GM12878 (cell line): ENCODE data around the gene ALG10B. TPM values are rescaled to one million over a fixed set of nuclear protein-coding genes. Genes with fewer than 3 reads are reported as not detected.

Experiments
- ATAC-seq: fragments of 200-7000 bp; cut with Tn5 transposase; 3 replicates; pipeline ENCODE4 v1.9.1; 2020; ENCODE audit warnings: mild to moderate bottlenecking, moderate library complexity
- BruUV-seq: library from RNA; stranded (reverse); fragments of 400-500 nt; replicated peaks from 2 replicates; lab custom pipeline; 2021; lab: Mats Ljungman, UMichigan
- CTCF ChIA-PET: fragments of 300-600 bp; sonication (Branson Sonifier 250); formaldehyde crosslinking; extraction: SDS; loops from one replicate; lab custom pipeline; 2021; ENCODE audit warnings: inconsistent platforms; lab: Yijun Ruan, JAX
- POLR2A ChIA-PET: fragments of 350-600 bp; formaldehyde crosslinking; extraction: SDS; loops from one replicate; lab custom pipeline; 2021; ENCODE audit warnings: inconsistent platforms; lab: Charles Lee
- RAD21 ChIA-PET: fragments of 300-600 bp; sonication (Branson Sonifier 250); formaldehyde crosslinking; loops from one replicate; lab custom pipeline; 2023; ENCODE audit warnings: antibody characterized with exemption; ENCODE audit not compliant: unreplicated experiment; lab: Charles Lee
- SMC1A ChIA-PET: fragments of 300-600 bp; sonication (Branson Sonifier 250); formaldehyde crosslinking; loops from one replicate; lab custom pipeline; 2023; ENCODE audit not compliant: unreplicated experiment, uncharacterized antibody; lab: Charles Lee
- DNase-seq: peaks from one replicate; pipeline ENCODE4 v3.0.0-alpha.2; 2011; ENCODE audit warnings: low read depth, low spot score
- FAIRE-seq: peaks from 3 replicates; lab custom pipeline; 2011; peaks lifted over from hg19 to GRCh38; lab: Jason Lieb, UNC
- H2AFZ ChIP-seq: 2 replicates; pipeline ENCODE4 v1.6.0; 2011; ENCODE audit warnings: low read depth, low read length, control low read depth; ENCODE audit not compliant: control insufficient read depth
- H3K27ac ChIP-seq: 2 replicates; pipeline ENCODE4 v1.5.1; 2011; ENCODE audit warnings: control low read depth; ENCODE audit not compliant: control insufficient read depth, insufficient read depth
- H3K27me3 ChIP-seq, 2 experiments: replicated peaks in 1 of 2; 2 replicates each; pipeline versions ENCODE4 v1.6.0 to v1.6.1; 2011; ENCODE audit warnings: low read length in 1 of 2; ENCODE audit not compliant: control insufficient read depth in 2 of 2, insufficient read depth in 2 of 2
- H3K36me3 ChIP-seq, 2 experiments: 2 replicates each; pipeline ENCODE4 v1.5.1; 2011; ENCODE audit warnings: low read length in 1 of 2; ENCODE audit not compliant: control insufficient read depth in 2 of 2, insufficient read depth in 2 of 2
- H3K4me1 ChIP-seq: 2 replicates; pipeline ENCODE4 v1.6.1; 2011; ENCODE audit warnings: mild to moderate bottlenecking, low read length, moderate library complexity, mixed read lengths; ENCODE audit not compliant: control insufficient read depth, insufficient read depth
- H3K4me2 ChIP-seq: 2 replicates; pipeline ENCODE4 v1.6.0; 2011; ENCODE audit warnings: control low read depth; ENCODE audit not compliant: control insufficient read depth, insufficient read depth
- H3K4me3 ChIP-seq: fragments of 200-600 bp; sonication (generic); 2 replicates; pipeline ENCODE4 v1.5.1; 2016
- H3K79me2 ChIP-seq: 2 replicates; pipeline ENCODE4 v1.6.0; 2011; ENCODE audit warnings: low read length; ENCODE audit not compliant: control insufficient read depth, insufficient read depth
- H3K9ac ChIP-seq: 2 replicates; pipeline ENCODE4 v1.8.0; 2011; ENCODE audit warnings: low read length, control low read depth, mixed read lengths; ENCODE audit not compliant: control insufficient read depth, insufficient read depth
- H3K9me3 ChIP-seq: replicated peaks from 3 replicates; pipeline ENCODE4 v1.5.1; 2011; ENCODE audit warnings: mild to moderate bottlenecking, low read length; ENCODE audit not compliant: control insufficient read depth, insufficient read depth
- H4K20me1 ChIP-seq: 2 replicates; pipeline ENCODE4 v1.6.0; 2011; ENCODE audit not compliant: control insufficient read depth, insufficient read depth
- BRCA1 ChIP-seq: IDR thresholded peaks from 2 replicates; pipeline ENCODE4 v1.6.1; 2011; ENCODE audit warnings: low read depth, low read length, improper control_type of control experiment
- CEBPB ChIP-seq, 2 experiments: fragments of 150-350 bp in 1 of 2; IDR thresholded peaks; 2 replicates each; pipeline ENCODE4 v1.6.1; 2012 to 2014; ENCODE audit warnings: low read depth in 2 of 2, low read length in 2 of 2, borderline replicate concordance in 1 of 2, inconsistent platforms in 1 of 2
- FOXM1 ChIP-seq: IDR thresholded peaks from 2 replicates; pipeline ENCODE4 v1.6.1; 2012; ENCODE audit warnings: low read depth, mild to moderate bottlenecking, inconsistent platforms, low read length, moderate library complexity
- GATAD2B ChIP-seq: fragments of 450-650 bp; conservative IDR thresholded peaks from 2 replicates; pipeline ENCODE4 v1.6.1; 2017; ENCODE audit warnings: low read depth, mild to moderate bottlenecking, moderate library complexity
- HDAC6 ChIP-seq: fragments of 200-600 bp; sonication (generic); IDR thresholded peaks from one replicate; pipeline ENCODE4 v1.8.0; 2017; ENCODE audit warnings: antibody characterized with exemption; ENCODE audit not compliant: unreplicated experiment
- HDGF ChIP-seq: fragments of 450-650 bp; IDR thresholded peaks from 2 replicates; pipeline ENCODE4 v1.6.1; 2016; ENCODE audit warnings: antibody characterized with exemption
- IKZF1 ChIP-seq: fragments of 450-650 bp; conservative IDR thresholded peaks from 2 replicates; pipeline ENCODE4 v1.6.1; 2017; ENCODE audit warnings: antibody characterized with exemption, mild to moderate bottlenecking
- KAT2A ChIP-seq: conservative IDR thresholded peaks from 2 replicates; pipeline ENCODE4 v1.6.1; 2011; ENCODE audit warnings: low read depth, low read length; ENCODE audit not compliant: control insufficient read depth
- MXI1 ChIP-seq: fragments of 150-350 bp; IDR thresholded peaks from 2 replicates; pipeline ENCODE4 v1.6.1; 2011; ENCODE audit warnings: low read depth, mild to moderate bottlenecking, inconsistent platforms, low read length, improper control_type of control experiment
- NFXL1 ChIP-seq: fragments of 450-650 bp; IDR thresholded peaks from 2 replicates; pipeline ENCODE4 v1.6.1; 2017; ENCODE audit warnings: antibody characterized with exemption, mild to moderate bottlenecking, borderline replicate concordance
- NFYA ChIP-seq: IDR thresholded peaks from 2 replicates; pipeline ENCODE4 v1.6.1; 2011; ENCODE audit warnings: low read depth, mild to moderate bottlenecking, low read length, improper control_type of control experiment, borderline replicate concordance
- POLR2AphosphoS5 ChIP-seq: IDR thresholded peaks from 2 replicates; pipeline ENCODE4 v1.6.1; 2011; ENCODE audit warnings: mild to moderate bottlenecking, low read length, inconsistent platforms
- POU2F2 ChIP-seq: IDR thresholded peaks from 3 replicates; pipeline ENCODE4 v1.6.1; 2011; ENCODE audit warnings: low read depth, mild to moderate bottlenecking, low read length, borderline replicate concordance
- SUPT20H ChIP-seq: IDR thresholded peaks from 2 replicates; pipeline ENCODE4 v1.6.1; 2011; ENCODE audit warnings: low read depth, mild to moderate bottlenecking, low read length, moderate library complexity, borderline replicate concordance; ENCODE audit not compliant: control insufficient read depth
- TAF1 ChIP-seq: IDR thresholded peaks from 2 replicates; pipeline ENCODE4 v1.6.1; 2011; ENCODE audit warnings: mild to moderate bottlenecking, low read depth, low read length, borderline replicate concordance
- ZNF24 ChIP-seq: fragments of 450-650 bp; IDR thresholded peaks from 2 replicates; pipeline ENCODE4 v1.6.1; 2017; ENCODE audit warnings: antibody characterized with exemption, mild to moderate bottlenecking
- WGBS: methylation state at CpG from one replicate; pipeline ENCODE4 v1.1.6; 2016; ENCODE audit warnings: low lambda C conversion rate; ENCODE audit not compliant: insufficient replicate concordance, insufficient coverage; ENCODE audit errors: missing lambda C conversion rate; 5-methylcytosine and 5-hydroxymethylcytosine counted together
- in situ Hi-C: fragments of 300-500 bp; cut with MboI; formaldehyde crosslinking; loops from 9 replicates; pipeline ENCODE4 v1.14.3; 2018; ENCODE audit warnings: mixed read lengths
- intact Hi-C: fragments of 100-400 bp; cut with micrococcal nuclease; formaldehyde crosslinking; loops from one replicate; pipeline ENCODE4 v1.14.2; 2022; ENCODE audit not compliant: unreplicated experiment
- polyA plus RNA-seq, 11 experiments: library from polyadenylated mRNA; depleted of rRNA in 4 of 11; unstranded in 6 of 11; stranded (reverse) in 5 of 11; fragments of >200 nt; fragmentation: Nextera tagmentation in 4 of 11; fragmentation: Illumina TruSeq in 1 of 11; extraction: Ambion mirVana in 4 of 11; extraction: Trizol in 1 of 11; gene quantifications; 1 replicate in 1 of 11; 2 replicates in 10 of 11; pipeline versions ENCODE4 v1.2.1 to v1.2.3, GENCODE V29; 2011 to 2016; ENCODE audit warnings: inconsistent platforms in 2 of 11, missing spikeins in 2 of 11, low read depth in 1 of 11
- total RNA-seq, 4 experiments: library from RNA; depleted of rRNA in 3 of 4; stranded (reverse); fragments of >200 nt in 3 of 4; fragmentation: Illumina TruSeq in 1 of 4; extraction: Trizol in 1 of 4; gene quantifications; 2 replicates each; pipeline versions ENCODE4 v1.2.1 to v1.2.3, GENCODE V29; 2013 to 2021
- TF ChIP-seq, protein P1 (sequence below): fragments of 450-650 bp; IDR thresholded peaks from 2 replicates; pipeline ENCODE4 v1.6.1; 2016; ENCODE audit warnings: mild to moderate bottlenecking
- TF ChIP-seq, protein P2 (sequence below): fragments of 450-650 bp; IDR thresholded peaks from 2 replicates; pipeline ENCODE4 v1.6.1; 2016; ENCODE audit warnings: mild to moderate bottlenecking, moderate library complexity, borderline replicate concordance

ALG10B gene
- total and polyA plus RNA-seq, 10 of the 15 experiments (the other 5 are each of a cell fraction or from before 2014, with no cell fraction given) = 2.0 to 23.7 (median 8.8) TPM

DNA sequence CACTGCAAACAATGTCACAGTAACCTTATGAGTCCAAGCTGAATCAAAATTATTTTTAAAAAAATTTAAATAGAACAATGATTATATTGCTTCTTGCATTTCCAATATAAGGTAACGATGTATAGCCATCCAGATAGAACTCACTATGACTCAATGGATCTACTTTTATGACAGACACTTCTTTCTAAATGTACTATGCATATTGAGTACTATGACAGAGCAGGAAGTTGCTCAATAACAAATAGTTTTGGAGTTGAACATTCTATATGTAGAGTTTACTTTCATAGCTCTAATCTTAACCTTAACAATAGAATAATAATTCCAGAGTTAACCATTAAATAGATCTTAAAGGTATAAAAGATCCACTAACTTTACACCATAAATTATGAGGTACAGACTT, 46.7 kb upstream of the ALG10B start (continued):
- TF ChIP-seq, protein P1, sequence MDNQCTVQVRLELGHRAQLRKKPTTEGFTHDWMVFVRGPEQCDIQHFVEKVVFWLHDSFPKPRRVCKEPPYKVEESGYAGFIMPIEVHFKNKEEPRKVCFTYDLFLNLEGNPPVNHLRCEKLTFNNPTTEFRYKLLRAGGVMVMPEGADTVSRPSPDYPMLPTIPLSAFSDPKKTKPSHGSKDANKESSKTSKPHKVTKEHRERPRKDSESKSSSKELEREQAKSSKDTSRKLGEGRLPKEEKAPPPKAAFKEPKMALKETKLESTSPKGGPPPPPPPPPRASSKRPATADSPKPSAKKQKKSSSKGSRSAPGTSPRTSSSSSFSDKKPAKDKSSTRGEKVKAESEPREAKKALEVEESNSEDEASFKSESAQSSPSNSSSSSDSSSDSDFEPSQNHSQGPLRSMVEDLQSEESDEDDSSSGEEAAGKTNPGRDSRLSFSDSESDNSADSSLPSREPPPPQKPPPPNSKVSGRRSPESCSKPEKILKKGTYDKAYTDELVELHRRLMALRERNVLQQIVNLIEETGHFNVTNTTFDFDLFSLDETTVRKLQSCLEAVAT = no peak
- no peak for TF ChIP-seq SUPT20H
- TF ChIP-seq BRCA1 = no peak
- TF ChIP-seq FOXM1 = no peak

DNA sequence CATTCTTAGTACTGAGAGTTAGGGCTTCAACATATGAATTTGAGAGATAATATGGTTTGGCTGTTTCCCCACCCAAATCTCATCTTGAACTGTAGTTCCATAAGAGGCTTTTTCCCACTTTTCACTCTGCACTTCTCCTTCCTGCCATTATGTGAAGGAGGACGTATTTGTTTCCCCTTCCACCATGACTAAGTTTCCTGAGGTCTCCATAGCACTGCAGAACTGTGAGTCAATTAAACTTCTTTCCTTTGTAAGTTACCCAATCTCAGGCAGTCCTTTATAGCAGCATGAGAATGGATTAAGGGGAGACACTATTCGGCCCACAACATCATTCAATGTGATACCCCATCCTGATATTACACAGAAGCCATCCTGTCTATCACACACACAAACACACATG, 36.8 kb upstream of the ALG10B start:
- 0% methylated on average over 2 of the region's 2 CpGs for WGBS
- SMC1A ChIA-PET = no interaction called here
- Histone ChIP-seq H3K4me3 (no peak overlapping the region), H2AFZ (no peak overlapping the region), H3K36me3 (no peaks in the 10 kb centered on the region), H3K9me3 (no peaks in the 10 kb centered on the region), H3K4me2 (no peak overlapping the region), H3K4me1 (no peaks in the 10 kb centered on the region), H3K79me2 (no peaks in the 10 kb centered on the region), H4K20me1 (no peaks in the 10 kb centered on the region), H3K27me3 (no peaks in the 10 kb centered on the region), H3K27ac (no peak overlapping the region), H3K9ac (no peak overlapping the region)
- intact Hi-C loops (no loop called here), in situ Hi-C loops (no loop called here)
- DNase-seq = no peak
- TF ChIP-seq TAF1 (no peak), GATAD2B (no peak), CEBPB (IDR thresholded peaks at IDR 0.05; ENCODE audit: borderline replicate concordance in 1 of 2, low read depth in 2 of 2, low read length in 2 of 2) (no peak), POU2F2 (no peak), IKZF1 (no peak), ZNF24 (no peak), HDGF (no peak), HDAC6 (no peak), KAT2A (no peak), NFYA (no peak), NFXL1 (no peak), MXI1 (no peak), POLR2AphosphoS5 (no peak)
- TF ChIP-seq, protein P2, sequence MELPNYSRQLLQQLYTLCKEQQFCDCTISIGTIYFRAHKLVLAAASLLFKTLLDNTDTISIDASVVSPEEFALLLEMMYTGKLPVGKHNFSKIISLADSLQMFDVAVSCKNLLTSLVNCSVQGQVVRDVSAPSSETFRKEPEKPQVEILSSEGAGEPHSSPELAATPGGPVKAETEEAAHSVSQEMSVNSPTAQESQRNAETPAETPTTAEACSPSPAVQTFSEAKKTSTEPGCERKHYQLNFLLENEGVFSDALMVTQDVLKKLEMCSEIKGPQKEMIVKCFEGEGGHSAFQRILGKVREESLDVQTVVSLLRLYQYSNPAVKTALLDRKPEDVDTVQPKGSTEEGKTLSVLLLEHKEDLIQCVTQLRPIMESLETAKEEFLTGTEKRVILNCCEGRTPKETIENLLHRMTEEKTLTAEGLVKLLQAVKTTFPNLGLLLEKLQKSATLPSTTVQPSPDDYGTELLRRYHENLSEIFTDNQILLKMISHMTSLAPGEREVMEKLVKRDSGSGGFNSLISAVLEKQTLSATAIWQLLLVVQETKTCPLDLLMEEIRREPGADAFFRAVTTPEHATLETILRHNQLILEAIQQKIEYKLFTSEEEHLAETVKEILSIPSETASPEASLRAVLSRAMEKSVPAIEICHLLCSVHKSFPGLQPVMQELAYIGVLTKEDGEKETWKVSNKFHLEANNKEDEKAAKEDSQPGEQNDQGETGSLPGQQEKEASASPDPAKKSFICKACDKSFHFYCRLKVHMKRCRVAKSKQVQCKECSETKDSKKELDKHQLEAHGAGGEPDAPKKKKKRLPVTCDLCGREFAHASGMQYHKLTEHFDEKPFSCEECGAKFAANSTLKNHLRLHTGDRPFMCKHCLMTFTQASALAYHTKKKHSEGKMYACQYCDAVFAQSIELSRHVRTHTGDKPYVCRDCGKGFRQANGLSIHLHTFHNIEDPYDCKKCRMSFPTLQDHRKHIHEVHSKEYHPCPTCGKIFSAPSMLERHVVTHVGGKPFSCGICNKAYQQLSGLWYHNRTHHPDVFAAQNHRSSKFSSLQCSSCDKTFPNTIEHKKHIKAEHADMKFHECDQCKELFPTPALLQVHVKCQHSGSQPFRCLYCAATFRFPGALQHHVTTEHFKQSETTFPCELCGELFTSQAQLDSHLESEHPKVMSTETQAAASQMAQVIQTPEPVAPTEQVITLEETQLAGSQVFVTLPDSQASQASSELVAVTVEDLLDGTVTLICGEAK = no peak
- RAD21 ChIA-PET = no interaction called here
- no TSS peak for BruUV-seq
- ATAC-seq = no peak
- CTCF ChIA-PET = interaction anchor here (0.7 kb wide), 2 partner anchors 63 to 410 kb away, joined by 3 read pairs; no protein-coding TSS in a partner anchor
- no peak for FAIRE-seq
- POLR2A ChIA-PET = no interaction called here
